Nephron (organoid): ENCODE measurements around the gene MRGPRX1.

Experiments used
- H3K27ac Mint-ChIP-seq, 3 experiments: 2 replicates each; pipeline ENCODE4 v1.8.0; 2020; ENCODE audit warnings: mixed read lengths in 3 of 3, mild to moderate bottlenecking in 2 of 3, moderate library complexity in 1 of 3
- H3K27me3 Mint-ChIP-seq: 2 replicates; pipeline ENCODE4 v1.8.0; 2021; ENCODE audit warnings: low read depth, mild to moderate bottlenecking, moderate library complexity, mixed read lengths
- H3K36me3 Mint-ChIP-seq: 2 replicates; pipeline ENCODE4 v1.8.0; 2020; ENCODE audit warnings: low read depth, mixed read lengths
- H3K4me1 Mint-ChIP-seq: 2 replicates; pipeline ENCODE4 v1.8.0; 2020; ENCODE audit warnings: mixed read lengths
- H3K4me3 Mint-ChIP-seq, 3 experiments: 2 replicates each; pipeline ENCODE4 v1.8.0; 2020; ENCODE audit warnings: mild to moderate bottlenecking in 3 of 3, mixed read lengths in 3 of 3, moderate library complexity in 2 of 3
- H3K9me3 Mint-ChIP-seq: 2 replicates; pipeline ENCODE4 v1.8.0; 2020; ENCODE audit warnings: mixed read lengths
- CTCF ChIP-seq, 3 experiments: fragments of 200-600 bp; sonication (generic); IDR thresholded peaks; one replicate each; pipeline ENCODE4 v1.5.0; 2021; ENCODE audit warnings: antibody characterized with exemption in 3 of 3; ENCODE audit not compliant: unreplicated experiment in 3 of 3

The MRGPRX1 gene

GRCh38 chr11:18939314-18939713 lies at the start of gene MRGPRX1:
MRGPRX1 (minus strand) TSS chr11:18939414; CDS start chr11:18934784, 4,630 bp downstream.
- H3K4me1 Mint-ChIP-seq, result no peaks in the 10 kb centered on the region
- no peaks in the 10 kb centered on the region for H3K36me3 Mint-ChIP-seq
- H3K9me3 Mint-ChIP-seq, result no peaks in the 10 kb centered on the region
- TF ChIP-seq CTCF (IDR thresholded peaks at IDR 0.05; ENCODE audit: unreplicated experiment in 3 of 3), result no peak
- H3K4me3 Mint-ChIP-seq, result no peak within 1 kb of the TSS
- no peak within 1 kb of the TSS for H3K27ac Mint-ChIP-seq
- H3K27me3 Mint-ChIP-seq, result no peaks in the 10 kb centered on the region

GRCh38 chr11:18987454-18988231 lies 48.4 kb upstream of the MRGPRX1 start:
- Mint-ChIP-seq H3K27me3 (peaks cover 16% of the 10 kb centered on the region), H3K27ac (no peak overlapping the region), H3K36me3 (no peaks in the 10 kb centered on the region), H3K4me1 (no peaks in the 10 kb centered on the region), H3K4me3 (no peak overlapping the region), H3K9me3 (peaks cover 3% of the 10 kb centered on the region)
- TF ChIP-seq CTCF (IDR thresholded peaks at IDR 0.05; ENCODE audit: unreplicated experiment in 3 of 3), result no peak

- H3K9me3 Mint-ChIP-seq, result peaks cover 3% of the 10 kb centered on the region
- no peak for TF ChIP-seq CTCF (IDR thresholded peaks at IDR 0.05; ENCODE audit: unreplicated experiment in 3 of 3)
- H3K4me1 Mint-ChIP-seq, result no peaks in the 10 kb centered on the region
Observed at GRCh38 chr11:18986744-18987143, 47.5 kb upstream of the MRGPRX1 start.

GRCh38 chr11:18981897-18982296 lies 42.7 kb upstream of the MRGPRX1 start:
- H3K27me3 Mint-ChIP-seq, result peaks cover 5% of the 10 kb centered on the region
- TF ChIP-seq CTCF (IDR thresholded peaks at IDR 0.05; ENCODE audit: unreplicated experiment in 3 of 3), result no peak
- no peak overlapping the region for H3K27ac Mint-ChIP-seq
- no peaks in the 10 kb centered on the region for H3K4me1 Mint-ChIP-seq
- H3K9me3 Mint-ChIP-seq, result peaks cover 2% of the 10 kb centered on the region
- H3K36me3 Mint-ChIP-seq, result no peaks in the 10 kb centered on the region
- no peak overlapping the region for H3K4me3 Mint-ChIP-seq

More at GRCh38 chr11:18986744-18987143, 47.5 kb upstream of the MRGPRX1 start:
- H3K27ac Mint-ChIP-seq, result no peak overlapping the region
- peaks cover 16% of the 10 kb centered on the region for H3K27me3 Mint-ChIP-seq
- no peak overlapping the region for H3K4me3 Mint-ChIP-seq
- no peaks in the 10 kb centered on the region for H3K36me3 Mint-ChIP-seq

GRCh38 chr11:18974192-18974591 lies 35.0 kb upstream of the MRGPRX1 start:
- no peaks in the 10 kb centered on the region for H3K9me3 Mint-ChIP-seq
- H3K36me3 Mint-ChIP-seq, result no peaks in the 10 kb centered on the region
- H3K4me3 Mint-ChIP-seq, result no peak overlapping the region
- H3K27ac Mint-ChIP-seq, result no peak overlapping the region
- no peaks in the 10 kb centered on the region for H3K4me1 Mint-ChIP-seq
- TF ChIP-seq CTCF (IDR thresholded peaks at IDR 0.05; ENCODE audit: unreplicated experiment in 3 of 3), result no peak
- peaks cover 7% of the 10 kb centered on the region for H3K27me3 Mint-ChIP-seq

- no peak overlapping the region for H3K27ac Mint-ChIP-seq
- no peaks in the 10 kb centered on the region for H3K36me3 Mint-ChIP-seq
- peaks cover 12% of the 10 kb centered on the region for H3K27me3 Mint-ChIP-seq
- no peak for TF ChIP-seq CTCF (IDR thresholded peaks at IDR 0.05; ENCODE audit: unreplicated experiment in 3 of 3)
- H3K9me3 Mint-ChIP-seq, result no peaks in the 10 kb centered on the region
- no peak overlapping the region for H3K4me3 Mint-ChIP-seq
- H3K4me1 Mint-ChIP-seq, result no peaks in the 10 kb centered on the region
Observed at GRCh38 chr11:18972336-18972735, 33.1 kb upstream of the MRGPRX1 start.
